Large intestine (tissue), 3 donors: Measurements from ENCODE around the gene FHIP1B. TPM values are rescaled to one million over a fixed set of nuclear protein-coding genes. Genes with fewer than 3 reads are reported as not detected.

Experiments used
- DNase-seq, 2 donors: peaks; one replicate each; pipeline versions ENCODE4 v3.0.0 to v3.0.0-alpha.2; 2013
- H3K27ac ChIP-seq: one replicate; pipeline ENCODE4 v1.5.1; 2013; ENCODE audit warnings: low read length
- H3K27me3 ChIP-seq: 2 replicates; pipeline ENCODE4 v1.6.1; 2013; ENCODE audit warnings: low read length; ENCODE audit not compliant: control insufficient read depth, insufficient read depth
- H3K36me3 ChIP-seq: 2 replicates; pipeline ENCODE4 v1.6.1; 2013; ENCODE audit warnings: low read length; ENCODE audit not compliant: control insufficient read depth, insufficient read depth
- H3K4me1 ChIP-seq: one replicate; pipeline ENCODE4 v1.6.1; 2013; ENCODE audit warnings: low read length; ENCODE audit not compliant: control insufficient read depth, insufficient read depth
- H3K4me3 ChIP-seq: one replicate; pipeline ENCODE4 v1.5.1; 2013; ENCODE audit warnings: low read length
- H3K9me3 ChIP-seq: one replicate; pipeline ENCODE4 v1.6.1; 2013; ENCODE audit warnings: mild to moderate bottlenecking, low read depth, low read length, moderate library complexity; ENCODE audit not compliant: control insufficient read depth
- WGBS: methylation state at CpG from one replicate; pipeline ENCODE4 v1.1.5; 2013; ENCODE audit warnings: low lambda C conversion rate; ENCODE audit not compliant: insufficient coverage; 5-methylcytosine and 5-hydroxymethylcytosine counted together
- polyA plus RNA-seq: library from polyadenylated mRNA; unstranded; fragments of 120-200 nt; gene quantifications from one replicate; pipeline ENCODE4 v1.2.1, GENCODE V29; 2013

Gene FHIP1B
- polyA plus RNA-seq, 1 donor, result 104 TPM

DNA sequence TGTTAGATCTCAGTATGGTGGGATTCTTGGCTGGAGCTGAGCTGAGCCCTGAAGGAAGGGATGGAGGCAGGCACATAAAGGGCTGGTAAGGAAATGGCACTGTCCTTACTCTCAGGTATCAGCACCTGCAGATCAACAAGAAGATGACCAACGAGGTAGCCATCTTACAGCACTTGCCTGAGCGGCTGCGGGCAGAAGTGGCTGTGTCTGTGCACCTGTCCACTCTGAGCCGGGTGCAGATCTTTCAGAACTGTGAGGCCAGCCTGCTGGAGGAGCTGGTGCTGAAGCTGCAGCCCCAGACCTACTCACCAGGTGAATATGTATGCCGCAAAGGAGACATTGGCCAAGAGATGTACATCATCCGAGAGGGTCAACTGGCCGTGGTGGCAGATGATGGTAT lies 6.9 kb upstream of the FHIP1B start:
- no CpG with 5 or more reads among the region's 7 CpGs for WGBS
- no peaks in the 10 kb centered on the region for H3K4me1 ChIP-seq
- DNase-seq, result no peak

DNA sequence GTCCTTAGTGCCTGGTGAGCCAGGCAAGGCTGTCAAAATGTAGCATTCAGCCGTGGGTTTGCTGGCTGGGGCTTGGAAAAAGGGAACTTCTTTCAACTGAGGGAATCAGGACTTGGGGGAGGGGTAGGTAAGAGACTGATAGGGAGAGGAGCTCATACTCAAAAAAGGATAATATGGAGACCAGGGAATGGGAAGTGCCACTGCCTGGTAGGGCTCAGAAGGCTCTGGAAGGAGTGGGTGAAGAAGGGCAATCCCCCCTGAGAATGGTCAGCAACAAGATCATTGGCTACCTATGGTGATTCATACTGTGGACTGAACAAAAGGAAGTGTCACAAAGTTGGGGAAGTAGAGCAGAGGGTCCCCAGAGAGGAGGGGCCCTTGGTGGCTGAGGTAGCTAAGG lies 6.3 kb upstream of the FHIP1B start:
- Histone ChIP-seq H3K9me3 (peaks cover 4% of the 10 kb centered on the region), H3K27me3 (peaks cover 2% of the 10 kb centered on the region), H3K36me3 (no peaks in the 10 kb centered on the region), H3K4me3 (no peak overlapping the region), H3K27ac (no peak overlapping the region), H3K4me1 (no peaks in the 10 kb centered on the region)
- WGBS, result no CpG with 5 or more reads among the region's 1 CpG
- no peak for DNase-seq

More for the DNA sequence above, 6.9 kb upstream of the FHIP1B start:
- no peak overlapping the region for H3K4me3 ChIP-seq
- H3K36me3 ChIP-seq, result no peaks in the 10 kb centered on the region
- H3K9me3 ChIP-seq, result peaks cover 4% of the 10 kb centered on the region
- no peak overlapping the region for H3K27ac ChIP-seq
- peaks cover 2% of the 10 kb centered on the region for H3K27me3 ChIP-seq

GRCh38 chr11:6240139-6240538 lies 5.7 kb upstream of the FHIP1B start:
- Histone ChIP-seq H3K27ac (no peak overlapping the region), H3K4me3 (no peak overlapping the region), H3K9me3 (peaks cover 4% of the 10 kb centered on the region), H3K36me3 (no peaks in the 10 kb centered on the region), H3K27me3 (peaks cover under 1% of the 10 kb centered on the region), H3K4me1 (no peaks in the 10 kb centered on the region)
- no peak for DNase-seq
- WGBS, result no CpG with 5 or more reads among the region's 28 CpGs

DNA sequence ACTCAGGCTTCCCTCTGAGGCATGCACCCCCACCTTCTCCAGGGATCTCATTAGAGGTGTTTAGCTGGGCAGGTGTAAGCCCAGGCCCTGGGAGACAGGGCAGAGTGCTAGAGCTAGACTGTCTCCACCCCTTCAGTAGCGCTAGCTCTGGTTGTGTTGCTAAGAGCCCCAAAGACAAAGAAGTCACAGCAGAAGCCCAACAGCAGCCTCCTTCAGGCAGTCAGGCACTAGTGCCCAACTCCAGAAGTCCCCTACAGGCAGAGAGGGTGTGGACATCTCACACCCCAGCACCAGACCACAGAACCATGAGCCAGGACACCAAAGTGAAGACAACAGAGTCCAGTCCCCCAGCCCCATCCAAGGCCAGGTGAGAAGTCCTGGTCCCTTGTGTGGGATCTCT lies 4.5 kb upstream of the FHIP1B start, which contains the start of gene CNGA4:
Gene CNGA4, plus strand, starts transcription at position 188 of the 400 bp plus-strand sequence. Its CDS starts 118 bp downstream, at position 306.
- no peaks in the 10 kb centered on the region for H3K27me3 ChIP-seq
- no peak within 1 kb of the TSS for H3K27ac ChIP-seq
- no peaks in the 10 kb centered on the region for H3K4me1 ChIP-seq
- peak in 1 of 2 donors; percentile 34 for DNase-seq
- H3K4me3 ChIP-seq, result no peak within 1 kb of the TSS
- H3K36me3 ChIP-seq, result no peaks in the 10 kb centered on the region
- peaks cover 4% of the 10 kb centered on the region for H3K9me3 ChIP-seq
- no CpG with 5 or more reads among the region's 1 CpG for WGBS

GRCh38 chr11:6237761-6238302 lies 3.4 kb upstream of the FHIP1B start:
- no peak overlapping the region for H3K4me3 ChIP-seq
- DNase-seq, result no peak
- H3K27ac ChIP-seq, result no peak overlapping the region
- H3K4me1 ChIP-seq, result peaks cover 7% of the 10 kb centered on the region
- WGBS, result 100% methylated on average over 2 of the region's 5 CpGs
- no peaks in the 10 kb centered on the region for H3K27me3 ChIP-seq
- peaks cover 4% of the 10 kb centered on the region for H3K9me3 ChIP-seq
- no peaks in the 10 kb centered on the region for H3K36me3 ChIP-seq

DNA sequence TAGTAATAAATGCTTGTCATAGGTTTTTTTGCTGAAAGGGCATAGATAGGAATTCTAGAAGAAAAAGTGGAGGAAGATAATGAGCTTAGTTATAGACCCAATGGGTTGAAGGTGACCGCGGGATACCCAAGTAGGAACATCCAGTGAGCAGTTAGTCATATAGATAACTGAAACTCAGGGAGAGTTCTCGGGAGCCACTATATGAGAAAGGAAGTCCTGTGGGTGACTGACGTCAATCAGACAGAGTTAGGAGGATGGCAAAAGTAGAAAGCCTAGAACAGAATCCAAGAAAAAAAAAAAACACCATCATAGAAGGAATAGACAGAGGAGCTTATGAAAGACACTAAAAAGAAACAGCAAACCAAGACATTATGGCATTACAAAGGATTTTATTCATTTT lies 2.8 kb upstream of the FHIP1B start:
- WGBS, result 100% methylated on average over 2 of the region's 4 CpGs
- Histone ChIP-seq H3K27ac (no peak overlapping the region), H3K36me3 (no peaks in the 10 kb centered on the region), H3K27me3 (no peaks in the 10 kb centered on the region), H3K4me1 (peaks cover 7% of the 10 kb centered on the region), H3K4me3 (no peak overlapping the region), H3K9me3 (peaks cover 4% of the 10 kb centered on the region)
- DNase-seq, result no peak

- Histone ChIP-seq H3K27me3 (no peaks in the 10 kb centered on the region), H3K4me1 (peaks cover 15% of the 10 kb centered on the region), H3K4me3 (peak overlapping the region; percentile 89), H3K27ac (peak overlapping the region; percentile 97), H3K9me3 (no peaks in the 10 kb centered on the region), H3K36me3 (no peaks in the 10 kb centered on the region)
- no peak for DNase-seq
- 4% methylated on average over 5 of the region's 10 CpGs for WGBS
These were observed 451 bp downstream of the FHIP1B start for GRCh38 chr11:6233984-6234386.

DNA sequence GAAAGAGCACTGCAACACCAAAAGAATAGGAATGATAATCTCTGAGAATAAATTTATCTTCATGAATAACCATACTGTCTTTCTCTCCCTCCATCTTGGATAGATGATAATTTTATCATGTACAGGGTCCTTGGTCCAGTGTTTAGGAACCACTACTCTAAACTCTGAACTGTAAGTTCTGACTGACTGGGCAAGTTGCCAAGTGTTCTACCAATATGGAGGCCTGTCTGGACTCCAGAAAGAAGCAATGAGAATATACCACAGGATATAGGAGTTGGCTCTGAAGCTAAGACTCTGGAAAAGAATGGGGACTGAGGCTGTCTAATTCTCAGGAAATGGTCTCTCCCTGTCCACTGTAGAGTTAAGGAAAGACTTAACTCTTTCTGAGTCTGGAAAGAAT lies 1.5 kb downstream of the FHIP1B start:
- Histone ChIP-seq H3K4me3 (no peak overlapping the region), H3K27me3 (no peaks in the 10 kb centered on the region), H3K4me1 (peaks cover 20% of the 10 kb centered on the region), H3K9me3 (no peaks in the 10 kb centered on the region), H3K36me3 (no peaks in the 10 kb centered on the region), H3K27ac (no peak overlapping the region)
- no peak for DNase-seq

DNA sequence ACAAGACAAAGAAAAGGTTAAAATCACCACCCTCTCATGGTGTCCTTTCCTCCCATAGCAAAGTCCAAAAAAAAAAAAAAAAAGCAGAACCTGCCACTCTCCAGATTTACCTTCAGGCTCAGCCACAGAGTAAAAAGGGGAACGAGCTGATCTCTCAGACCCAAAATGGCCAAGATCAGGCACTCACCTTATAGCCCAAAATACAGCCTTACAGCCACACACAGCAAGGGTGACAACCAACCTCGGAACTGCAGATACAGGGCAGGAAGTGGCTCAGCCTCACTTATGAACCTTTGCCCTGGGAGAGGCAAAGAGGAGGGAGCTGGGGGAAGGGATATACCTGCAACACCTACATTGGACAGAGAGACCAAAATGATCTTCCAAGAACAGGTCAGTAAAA lies 4.5 kb downstream of the FHIP1B start:
- no peaks in the 10 kb centered on the region for H3K27me3 ChIP-seq
- peak overlapping the region; percentile 87 for H3K27ac ChIP-seq
- peaks cover 31% of the 10 kb centered on the region for H3K4me1 ChIP-seq
- WGBS, result no CpG with 5 or more reads among the region's 2 CpGs
- H3K9me3 ChIP-seq, result no peaks in the 10 kb centered on the region
- H3K36me3 ChIP-seq, result no peaks in the 10 kb centered on the region
- DNase-seq, result peak; percentile 82 to 91
- H3K4me3 ChIP-seq, result peak overlapping the region; percentile 33

GRCh38 chr11:6228520-6228919 lies 5.9 kb downstream of the FHIP1B start:
- no peak for DNase-seq
- H3K4me1 ChIP-seq, result peaks cover 29% of the 10 kb centered on the region
- no peaks in the 10 kb centered on the region for H3K9me3 ChIP-seq
- peak overlapping the region; percentile 87 for H3K27ac ChIP-seq
- H3K27me3 ChIP-seq, result no peaks in the 10 kb centered on the region
- 100% methylated on average over 1 of the region's 3 CpGs for WGBS
- peaks cover 9% of the 10 kb centered on the region for H3K36me3 ChIP-seq
- no peak overlapping the region for H3K4me3 ChIP-seq

DNA sequence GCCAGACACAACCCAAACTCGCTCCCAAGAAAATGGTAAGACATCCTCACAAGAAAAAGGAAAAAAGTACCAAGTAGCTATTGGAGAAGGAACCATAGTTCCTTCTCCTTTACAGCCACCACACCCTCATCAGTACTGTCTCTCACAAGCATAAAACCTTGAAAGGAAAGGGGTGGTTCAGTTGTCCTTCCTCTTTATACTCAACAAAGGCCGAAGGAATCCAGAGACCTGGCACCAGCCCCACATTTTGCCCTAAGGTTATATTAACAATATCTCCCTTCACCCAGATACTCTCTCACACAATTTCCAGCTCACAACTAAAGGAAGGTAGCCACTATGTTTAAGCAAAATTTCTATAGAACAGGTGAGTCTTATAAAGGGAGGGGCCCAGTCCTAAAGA lies 8.5 kb downstream of the FHIP1B start:
- Histone ChIP-seq H3K36me3 (peaks cover 30% of the 10 kb centered on the region), H3K4me3 (no peak overlapping the region), H3K9me3 (no peaks in the 10 kb centered on the region), H3K27me3 (no peaks in the 10 kb centered on the region), H3K4me1 (peaks cover 24% of the 10 kb centered on the region), H3K27ac (peak overlapping the region; percentile 50)
- DNase-seq, result peak in 1 of 2 donors; percentile 62
- no CpG with 5 or more reads among the region's 2 CpGs for WGBS
